K562 (cell line): ENCODE results near the gene SHBG. TPM values are rescaled to one million over a fixed set of nuclear protein-coding genes. Genes with fewer than 3 reads are reported as not detected.
A peak's percentile ranks its signal among the peaks of the same experiment; 100 is the strongest.

Source experiments
- ATF7 ChIP-seq: fragments of 450-650 bp; IDR thresholded peaks from 2 replicates; pipeline ENCODE4 v1.7.1; 2014; ENCODE audit warnings: mild to moderate bottlenecking, moderate library complexity
- CBFA2T3 ChIP-seq: fragments of 450-650 bp; IDR thresholded peaks from 2 replicates; pipeline ENCODE4 v1.6.1; 2017
- EP300 ChIP-seq: IDR thresholded peaks from 2 replicates; pipeline ENCODE4 v1.6.1; 2012; ENCODE audit warnings: low read length, improper control_type of control experiment
- FOXP4 ChIP-seq: sonication (generic); formaldehyde crosslinking; IDR thresholded peaks from 2 replicates; pipeline ENCODE4 v1.8.0; 2022; ENCODE audit warnings: mild to moderate bottlenecking, missing genetic modification reagents, borderline replicate concordance
- GABPA ChIP-seq: fragments of 200-800 bp; sonication (Bioruptor generic); conservative IDR thresholded peaks from 2 replicates; pipeline ENCODE4 v1.6.1; 2016; ENCODE audit warnings: low read depth, missing genetic modification characterization, missing compliant biosample characterization
- HBP1 ChIP-seq: fragments of 450-650 bp; formaldehyde crosslinking; IDR thresholded peaks from 2 replicates; pipeline ENCODE4 v1.4.0; 2022; ENCODE audit warnings: missing genetic modification characterization
- HDAC2 ChIP-seq: fragments of 450-650 bp; IDR thresholded peaks from 2 replicates; pipeline ENCODE4 v1.6.1; 2016; ENCODE audit warnings: mild to moderate bottlenecking
- HES1 ChIP-seq: fragments of 450-650 bp; IDR thresholded peaks from 2 replicates; pipeline ENCODE4 v1.6.1; 2016; ENCODE audit warnings: low read depth, mild to moderate bottlenecking, moderate library complexity
- HIVEP1 ChIP-seq: fragments of 250-450 bp; sonication (Bioruptor Pico); IDR thresholded peaks from 2 replicates; pipeline ENCODE4 v1.4.0; 2020; ENCODE audit warnings: mild to moderate bottlenecking
- ID3 ChIP-seq, 2 experiments: fragments of 250-450 bp in 1 of 2; fragments of 450-650 bp in 1 of 2; sonication (Bioruptor Pico) in 1 of 2; IDR thresholded peaks; 2 replicates each; pipeline versions ENCODE4 v1.6.1 to v1.8.0; 2016 to 2021; ENCODE audit warnings: mild to moderate bottlenecking in 2 of 2, moderate library complexity in 2 of 2, missing compliant biosample characterization in 1 of 2, missing genetic modification characterization in 1 of 2
- ILF3 ChIP-seq: fragments of 450-650 bp; IDR thresholded peaks from 2 replicates; pipeline ENCODE4 v1.6.1; 2018; ENCODE audit warnings: antibody characterized with exemption, mild to moderate bottlenecking, moderate library complexity, borderline replicate concordance
- MBD1 ChIP-seq: fragments of 250-450 bp; sonication (Bioruptor Pico); IDR thresholded peaks from 2 replicates; pipeline ENCODE4 v1.8.0; 2022; ENCODE audit warnings: inconsistent platforms
- NFYB ChIP-seq: IDR thresholded peaks from 2 replicates; pipeline ENCODE4 v1.6.1; 2011; ENCODE audit warnings: mild to moderate bottlenecking, moderate library complexity; ENCODE audit not compliant: insufficient read length; ENCODE audit errors: extremely low read depth
- NR1H2 ChIP-seq: sonication (generic); formaldehyde crosslinking; IDR thresholded peaks from 2 replicates; pipeline ENCODE4 v1.4.0; 2020; ENCODE audit warnings: mild to moderate bottlenecking, missing genetic modification reagents
- PKNOX1 ChIP-seq: fragments of 450-650 bp; IDR thresholded peaks from 2 replicates; pipeline ENCODE4 v1.6.1; 2016
- PML ChIP-seq: IDR thresholded peaks from 2 replicates; pipeline ENCODE4 v1.6.1; 2012; ENCODE audit warnings: low read length, inconsistent platforms
- POLR2AphosphoS5 ChIP-seq: IDR thresholded peaks from 2 replicates; pipeline ENCODE4 v1.6.1; 2011; ENCODE audit warnings: mild to moderate bottlenecking, low read depth, low read length, moderate library complexity; ENCODE audit not compliant: control insufficient read depth, insufficient read depth
- PTBP1 ChIP-seq: fragments of 200-400 bp; formaldehyde crosslinking; IDR thresholded peaks from 2 replicates; pipeline ENCODE4 v1.6.1; 2017; ENCODE audit warnings: low read depth, low read length
- RNF2 ChIP-seq: sonication (generic); IDR thresholded peaks from 2 replicates; pipeline ENCODE4 v1.6.1; 2016
- SMAD3 ChIP-seq: fragments of 450-650 bp; formaldehyde crosslinking; conservative IDR thresholded peaks from 2 replicates; pipeline ENCODE4 v1.4.0; 2020; ENCODE audit warnings: mild to moderate bottlenecking
- SMARCE1 ChIP-seq: fragments of 450-650 bp; IDR thresholded peaks from 2 replicates; pipeline ENCODE4 v1.7.1; 2016; ENCODE audit warnings: mild to moderate bottlenecking
- SPI1 ChIP-seq: IDR thresholded peaks from 2 replicates; pipeline ENCODE4 v1.6.1; 2011; ENCODE audit warnings: low read depth, low read length, control low read depth, borderline replicate concordance
- TCF3 ChIP-seq: sonication (generic); formaldehyde crosslinking; IDR thresholded peaks from 2 replicates; pipeline ENCODE4 v1.4.0; 2020; ENCODE audit warnings: mild to moderate bottlenecking, missing genetic modification reagents
- polyA plus RNA-seq, 8 experiments: library from polyadenylated mRNA; depleted of rRNA in 4 of 8; stranded (reverse) in 5 of 8; unstranded in 3 of 8; fragments of >200 nt; fragmentation: Nextera tagmentation in 2 of 8; fragmentation: Illumina TruSeq in 1 of 8; extraction: Ambion mirVana in 2 of 8; extraction: Trizol in 1 of 8; gene quantifications; 2 replicates each; pipeline versions ENCODE4 v1.2.1 to v1.2.3, GENCODE V29; 2011 to 2014; ENCODE audit warnings: inconsistent platforms in 1 of 8, missing spikeins in 1 of 8
- total RNA-seq, 7 experiments: library from RNA; depleted of rRNA in 6 of 7; stranded (reverse); fragments of >200 nt in 6 of 7; fragmentation: Illumina TruSeq in 2 of 7; extraction: Trizol in 2 of 7; gene quantifications; 2 replicates each; pipeline versions ENCODE4 v1.2.1 to v1.2.3, GENCODE V29; 2011 to 2021; ENCODE audit warnings: low replicate concordance in 1 of 7

The SHBG gene
- total and polyA plus RNA-seq, 9 of the 15 experiments (the other 6 are each of a cell fraction or from before 2014, with no cell fraction given) = not detected

- TF ChIP-seq MBD1 (CRISPR knock-in tag) (no peak), POLR2AphosphoS5 (peak; percentile 40; the same call in 1 of the 2 replicates), HBP1 (CRISPR knock-in tag) (no peak), NR1H2 (CRISPR knock-in tag) (no peak), HDAC2 (no peak), TCF3 (CRISPR knock-in tag) (peak; percentile 49; the same call in 1 of the 2 replicates), CBFA2T3 (peak; percentile 82), SMAD3 (CRISPR knock-in tag) (no peak), ILF3 (no peak), SPI1 (no peak), HIVEP1 (no peak), PKNOX1 (0 out of 2 replicates have a peak, but pooled peaks have one; percentile 44), NFYB (no peak), ID3 (CRISPR knock-in tag; IDR thresholded peaks at IDR 0.05) (no peak), ID3 (tag; IDR thresholded peaks at IDR 0.05) (no peak), EP300 (no peak), PML (no peak), FOXP4 (no peak), ATF7 (no peak), HES1 (no peak), RNF2 (no peak), SMARCE1 (no peak), GABPA (tag) (no peak), PTBP1 (no peak)
Measured at GRCh38 chr17:7650509-7651096, 20.7 kb downstream of the SHBG start, which contains the start of gene ATP1B2 (continued).
